ENCODE data around the gene OPHN1. TPM values are rescaled to one million over a fixed set of nuclear protein-coding genes. Genes with fewer than 3 reads are reported as not detected.
A peak's percentile ranks its signal among the peaks of the same experiment; 100 is the strongest.
"Not testable (repeated sequence)": the region's sequence is repeated elsewhere in the genome, so short reads cannot be mapped to it uniquely, and the experiment has no call there.

The OPHN1 gene
- polyA plus RNA-seq, 1 experiment = 5.9 TPM

DNA sequence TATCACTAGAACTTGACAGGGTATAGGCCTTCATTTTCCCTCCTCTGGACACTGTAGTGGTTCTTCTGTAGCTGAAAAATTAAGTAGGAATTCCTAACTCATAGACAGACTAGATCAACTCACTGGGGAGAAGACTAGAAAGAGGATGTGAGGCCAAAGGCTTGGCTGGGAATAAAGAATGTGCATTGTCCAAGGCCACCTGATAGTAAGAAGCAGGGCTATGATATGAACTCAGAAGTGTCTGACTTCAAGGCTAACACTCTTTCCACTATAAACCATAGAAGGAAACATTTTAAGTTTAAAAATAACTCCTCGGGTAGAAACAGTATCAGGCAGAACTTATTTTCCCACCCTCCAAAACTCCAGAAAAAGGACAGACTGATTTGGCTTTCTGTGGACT, 346.6 kb downstream of the OPHN1 start:
- Histone ChIP-seq H3K4me3 (ENCODE audit: low read depth, low read length) (no peak overlapping the region), H3K27me3 (ENCODE audit: control insufficient read depth, insufficient read depth, low read length) (no peaks in the 10 kb centered on the region), H3K36me3 (ENCODE audit: control insufficient read depth, insufficient read depth, low read length) (no peaks in the 10 kb centered on the region)
- POLR2A ChIA-PET = no interaction called here
- DNase-seq (ENCODE audit: low read depth) = no peak
- TF ChIP-seq, protein P1, sequence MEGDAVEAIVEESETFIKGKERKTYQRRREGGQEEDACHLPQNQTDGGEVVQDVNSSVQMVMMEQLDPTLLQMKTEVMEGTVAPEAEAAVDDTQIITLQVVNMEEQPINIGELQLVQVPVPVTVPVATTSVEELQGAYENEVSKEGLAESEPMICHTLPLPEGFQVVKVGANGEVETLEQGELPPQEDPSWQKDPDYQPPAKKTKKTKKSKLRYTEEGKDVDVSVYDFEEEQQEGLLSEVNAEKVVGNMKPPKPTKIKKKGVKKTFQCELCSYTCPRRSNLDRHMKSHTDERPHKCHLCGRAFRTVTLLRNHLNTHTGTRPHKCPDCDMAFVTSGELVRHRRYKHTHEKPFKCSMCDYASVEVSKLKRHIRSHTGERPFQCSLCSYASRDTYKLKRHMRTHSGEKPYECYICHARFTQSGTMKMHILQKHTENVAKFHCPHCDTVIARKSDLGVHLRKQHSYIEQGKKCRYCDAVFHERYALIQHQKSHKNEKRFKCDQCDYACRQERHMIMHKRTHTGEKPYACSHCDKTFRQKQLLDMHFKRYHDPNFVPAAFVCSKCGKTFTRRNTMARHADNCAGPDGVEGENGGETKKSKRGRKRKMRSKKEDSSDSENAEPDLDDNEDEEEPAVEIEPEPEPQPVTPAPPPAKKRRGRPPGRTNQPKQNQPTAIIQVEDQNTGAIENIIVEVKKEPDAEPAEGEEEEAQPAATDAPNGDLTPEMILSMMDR (IDR thresholded peaks at IDR 0.05; ENCODE audit: insufficient read depth, low read depth, low read length) = no peak
- CTCF ChIA-PET = no interaction called here

DNA sequence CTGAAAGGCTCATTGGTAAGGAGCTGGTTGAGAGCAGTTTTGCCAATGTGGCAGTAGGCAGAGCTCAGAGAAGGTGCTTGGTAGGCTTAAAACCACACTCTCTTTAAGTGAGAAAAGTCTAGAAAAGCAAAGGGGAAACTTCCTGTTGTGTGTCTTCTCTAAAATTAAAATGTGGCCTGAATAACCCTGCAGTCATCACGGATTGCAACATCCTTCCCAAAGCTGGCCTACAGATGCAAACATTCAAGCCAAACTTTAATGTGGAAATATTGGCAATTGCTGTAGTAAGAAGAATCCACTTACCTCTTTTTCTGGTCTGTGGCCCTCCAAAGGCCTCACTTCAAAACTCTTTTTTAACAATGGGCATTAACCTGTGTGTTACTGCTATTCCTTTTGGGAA, 348.5 kb downstream of the OPHN1 start:
- CTCF ChIA-PET = interaction anchor here (0.6 to 1.2 kb wide), 2 partner anchors 45 to 66 kb away, joined by 3 to 6 read pairs; no protein-coding TSS in a partner anchor
- POLR2A ChIA-PET = no interaction called here
- Histone ChIP-seq H3K27me3 (ENCODE audit: control insufficient read depth, insufficient read depth, low read length) (no peaks in the 10 kb centered on the region), H3K4me3 (ENCODE audit: low read depth, low read length) (no peak overlapping the region), H3K36me3 (ENCODE audit: control insufficient read depth, insufficient read depth, low read length) (no peaks in the 10 kb centered on the region)
- peak; percentile 39 for DNase-seq (ENCODE audit: low read depth)
- TF ChIP-seq, protein P1 (IDR thresholded peaks at IDR 0.05; ENCODE audit: insufficient read depth, low read depth, low read length) = no peak

DNA sequence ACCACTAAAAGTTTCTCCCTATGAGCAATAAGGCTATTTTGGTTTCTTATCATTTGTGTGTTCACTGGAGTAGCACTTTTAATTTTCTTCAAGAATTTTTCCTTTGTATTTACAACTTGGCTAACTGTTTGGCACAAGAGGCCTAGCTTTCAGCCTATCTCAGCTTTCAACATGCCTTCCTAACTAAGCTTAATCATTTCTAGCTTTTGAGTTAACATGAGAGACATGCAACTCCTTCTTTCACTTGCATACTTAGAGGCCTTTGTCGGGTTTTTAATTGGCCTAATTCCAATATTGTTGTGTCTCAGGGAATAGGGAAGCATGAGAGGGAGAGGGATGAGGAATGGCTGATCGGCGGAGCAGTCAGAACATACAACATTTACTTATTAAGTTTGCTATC, 349.8 kb downstream of the OPHN1 start:
- Histone ChIP-seq H3K27me3 (ENCODE audit: control insufficient read depth, insufficient read depth, low read length) (no peaks in the 10 kb centered on the region), H3K36me3 (ENCODE audit: control insufficient read depth, insufficient read depth, low read length) (no peaks in the 10 kb centered on the region), H3K4me3 (ENCODE audit: low read depth, low read length) (no peak overlapping the region)
- ChIA-PET POLR2A (no interaction called here), CTCF (no interaction called here)
- TF ChIP-seq, protein P1 (IDR thresholded peaks at IDR 0.05; ENCODE audit: insufficient read depth, low read depth, low read length) = no peak
- peak; percentile 10 for DNase-seq (ENCODE audit: low read depth)

DNA sequence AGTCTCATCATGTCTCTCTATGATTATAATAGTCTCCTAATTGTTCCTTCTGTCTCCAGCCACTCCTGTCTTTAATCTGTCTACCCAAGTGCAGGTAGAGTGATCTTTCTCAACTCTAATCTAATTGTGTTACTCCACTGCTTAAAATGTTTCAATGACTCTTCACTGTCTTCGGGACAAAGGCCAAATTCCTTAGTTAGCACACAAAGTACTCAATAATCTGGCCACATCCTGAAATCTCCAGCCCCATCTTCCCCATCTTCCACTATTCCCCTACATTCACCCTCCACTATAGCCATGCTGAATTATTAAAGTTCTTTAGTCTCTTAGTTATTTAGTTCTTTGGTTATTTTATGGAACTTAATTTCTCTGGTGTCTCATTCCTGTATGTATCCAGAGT, 353.3 kb downstream of the OPHN1 start:
- ChIA-PET POLR2A (no interaction called here), CTCF (no interaction called here)
- Histone ChIP-seq H3K36me3 (ENCODE audit: control insufficient read depth, insufficient read depth, low read length) (no peaks in the 10 kb centered on the region), H3K4me3 (ENCODE audit: low read depth, low read length) (no peak overlapping the region), H3K27me3 (ENCODE audit: control insufficient read depth, insufficient read depth, low read length) (no peaks in the 10 kb centered on the region)
- TF ChIP-seq, protein P1 (IDR thresholded peaks at IDR 0.05; ENCODE audit: insufficient read depth, low read depth, low read length) = no peak
- no peak for DNase-seq (ENCODE audit: low read depth)

DNA sequence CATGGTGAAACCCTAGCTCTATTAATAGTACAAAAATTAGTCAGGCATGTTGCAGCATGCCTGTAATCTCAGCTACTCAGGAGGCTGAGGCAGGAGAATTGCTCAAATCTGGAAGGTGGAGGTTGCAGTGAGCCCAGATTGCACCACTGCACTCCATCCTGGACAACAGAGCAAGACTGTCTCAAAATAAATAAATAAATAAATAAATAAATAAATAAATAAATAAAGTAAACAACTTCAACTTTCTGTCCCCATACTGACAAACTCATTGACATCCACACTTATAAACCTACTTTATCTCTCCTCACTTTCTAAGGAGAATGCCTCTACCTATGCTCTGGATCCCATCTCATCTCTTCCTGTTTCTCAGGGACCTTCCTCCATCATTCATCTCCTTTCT, 354.5 kb downstream of the OPHN1 start:
- CTCF ChIA-PET; POLR2A ChIA-PET; DNase-seq (ENCODE audit: low read depth); H3K4me3 ChIP-seq (ENCODE audit: low read depth, low read length); H3K36me3 ChIP-seq (ENCODE audit: control insufficient read depth, insufficient read depth, low read length); H3K27me3 ChIP-seq (ENCODE audit: control insufficient read depth, insufficient read depth, low read length): not testable (repeated sequence)

DNA sequence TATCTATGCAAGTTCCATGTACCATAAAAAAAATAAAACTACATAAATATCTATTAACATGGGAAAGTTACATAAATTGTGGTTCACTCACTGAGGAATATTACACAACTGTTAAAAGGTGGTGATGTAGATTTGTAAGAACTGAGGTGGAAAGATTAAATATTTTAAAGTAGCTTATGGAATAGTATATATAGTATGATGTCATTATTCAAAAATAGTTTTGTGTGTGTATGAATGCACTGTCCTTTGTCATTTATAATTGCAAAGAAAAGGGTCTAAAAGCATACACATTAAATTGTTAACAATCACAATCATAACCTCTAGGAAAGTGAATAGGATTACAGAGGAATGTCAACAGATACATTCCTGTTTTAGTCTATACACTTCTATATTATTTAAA, 355.9 kb downstream of the OPHN1 start:
- Histone ChIP-seq H3K36me3 (ENCODE audit: control insufficient read depth, insufficient read depth, low read length) (no peaks in the 10 kb centered on the region), H3K4me3 (ENCODE audit: low read depth, low read length) (no peak overlapping the region), H3K27me3 (ENCODE audit: control insufficient read depth, insufficient read depth, low read length) (no peaks in the 10 kb centered on the region)
- CTCF ChIA-PET = no interaction called here
- POLR2A ChIA-PET = no interaction called here
- TF ChIP-seq, protein P1 (IDR thresholded peaks at IDR 0.05; ENCODE audit: insufficient read depth, low read depth, low read length) = no peak
- DNase-seq (ENCODE audit: low read depth) = no peak

All from BJ (cell line).